ENCODE data around the gene CHD6. TPM values are rescaled to one million over a fixed set of nuclear protein-coding genes. Genes with fewer than 3 reads are reported as not detected.

Gene CHD6
- polyA plus RNA-seq, 1 donor (not counting 4 experiments of a cell fraction or from before 2014, with no cell fraction given) = 6.8 TPM

DNA sequence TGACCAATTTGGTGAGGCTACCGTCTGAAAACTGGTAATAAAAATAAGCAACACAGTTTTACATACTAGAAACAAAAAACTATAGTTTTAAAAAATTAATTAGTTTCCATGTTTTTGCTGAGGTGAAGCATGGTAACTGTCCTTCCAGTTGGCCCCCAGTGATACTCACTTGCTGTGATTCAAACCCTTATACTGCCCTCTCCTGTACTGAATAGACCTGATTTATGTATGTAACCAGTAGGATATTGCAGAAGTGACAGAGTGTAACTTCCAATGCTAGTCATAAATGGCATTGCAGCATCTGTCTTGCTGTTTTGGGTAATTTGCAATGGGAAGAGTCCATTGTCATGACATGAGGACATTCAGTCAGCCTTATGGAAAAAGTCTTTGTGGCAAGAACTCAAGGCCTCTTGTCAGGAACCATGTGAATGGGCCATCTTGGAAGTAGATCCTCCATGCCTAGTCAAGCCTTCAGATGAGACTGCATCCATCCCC is 8.9 kb upstream of the CHD6 start:
- H3K27me3 ChIP-seq (ENCODE audit: control insufficient read depth, extremely low read depth, insufficient read depth, low read length) = no peaks in the 10 kb centered on the region
- H3K4me1 ChIP-seq (ENCODE audit: control insufficient read depth, extremely low read depth, insufficient read depth, low read length) = peaks cover 2% of the 10 kb centered on the region
- no peak overlapping the region for H3K4me2 ChIP-seq (ENCODE audit: control insufficient read depth, extremely low read depth, insufficient read depth, low read depth, low read length)
- TF ChIP-seq, protein P1, sequence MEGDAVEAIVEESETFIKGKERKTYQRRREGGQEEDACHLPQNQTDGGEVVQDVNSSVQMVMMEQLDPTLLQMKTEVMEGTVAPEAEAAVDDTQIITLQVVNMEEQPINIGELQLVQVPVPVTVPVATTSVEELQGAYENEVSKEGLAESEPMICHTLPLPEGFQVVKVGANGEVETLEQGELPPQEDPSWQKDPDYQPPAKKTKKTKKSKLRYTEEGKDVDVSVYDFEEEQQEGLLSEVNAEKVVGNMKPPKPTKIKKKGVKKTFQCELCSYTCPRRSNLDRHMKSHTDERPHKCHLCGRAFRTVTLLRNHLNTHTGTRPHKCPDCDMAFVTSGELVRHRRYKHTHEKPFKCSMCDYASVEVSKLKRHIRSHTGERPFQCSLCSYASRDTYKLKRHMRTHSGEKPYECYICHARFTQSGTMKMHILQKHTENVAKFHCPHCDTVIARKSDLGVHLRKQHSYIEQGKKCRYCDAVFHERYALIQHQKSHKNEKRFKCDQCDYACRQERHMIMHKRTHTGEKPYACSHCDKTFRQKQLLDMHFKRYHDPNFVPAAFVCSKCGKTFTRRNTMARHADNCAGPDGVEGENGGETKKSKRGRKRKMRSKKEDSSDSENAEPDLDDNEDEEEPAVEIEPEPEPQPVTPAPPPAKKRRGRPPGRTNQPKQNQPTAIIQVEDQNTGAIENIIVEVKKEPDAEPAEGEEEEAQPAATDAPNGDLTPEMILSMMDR (optimal IDR thresholded peaks at IDR 0.05 in 1 of 3, IDR thresholded peaks at IDR 0.05 in 1 of 3, conservative IDR thresholded peaks at IDR 0.05 in 1 of 3; ENCODE audit: extremely low read depth in 1 of 3, insufficient read depth in 2 of 3, low read length in 3 of 3) = no peak
- TF ChIP-seq EZH2 (IDR thresholded peaks at IDR 0.05; ENCODE audit: low read length) = no peak
- H3K9me1 ChIP-seq (ENCODE audit: control insufficient read depth, extremely low read depth, insufficient read depth, low read length) = no peaks in the 10 kb centered on the region
- H3K4me3 ChIP-seq (ENCODE audit: control insufficient read depth in 2 of 3, extremely low read depth in 1 of 3, insufficient read depth in 2 of 3, low read depth in 1 of 3, low read length in 3 of 3) = no peak overlapping the region
- DNase-seq (ENCODE audit: low read depth, low spot score) = no peak
- no peaks in the 10 kb centered on the region for H3K9me3 ChIP-seq (ENCODE audit: control insufficient read depth, low read depth, low read length)
- H3K36me3 ChIP-seq (ENCODE audit: control insufficient read depth in 2 of 2, extremely low read depth in 1 of 2, insufficient read depth in 2 of 2, low read length in 2 of 2) = no peaks in the 10 kb centered on the region
- H3K27ac ChIP-seq (ENCODE audit: control insufficient read depth, insufficient read depth, low read length) = no peak overlapping the region
- no peaks in the 10 kb centered on the region for H3K79me2 ChIP-seq (ENCODE audit: control insufficient read depth, insufficient read depth, low read length)
- dilution Hi-C loops (cut with MboI; ENCODE audit: extremely low pct_ligation_motif_present, low sequenced_read_pairs) = no loop called here
- no peak overlapping the region for H3K9ac ChIP-seq (ENCODE audit: control insufficient read depth, extremely low read depth, insufficient read depth, low read length)
- no peak for FAIRE-seq
- H4K20me1 ChIP-seq (ENCODE audit: control insufficient read depth, extremely low read depth, insufficient read depth, low read length) = no peaks in the 10 kb centered on the region
- H2AFZ ChIP-seq (ENCODE audit: control insufficient read depth, low read length) = no peak overlapping the region

DNA sequence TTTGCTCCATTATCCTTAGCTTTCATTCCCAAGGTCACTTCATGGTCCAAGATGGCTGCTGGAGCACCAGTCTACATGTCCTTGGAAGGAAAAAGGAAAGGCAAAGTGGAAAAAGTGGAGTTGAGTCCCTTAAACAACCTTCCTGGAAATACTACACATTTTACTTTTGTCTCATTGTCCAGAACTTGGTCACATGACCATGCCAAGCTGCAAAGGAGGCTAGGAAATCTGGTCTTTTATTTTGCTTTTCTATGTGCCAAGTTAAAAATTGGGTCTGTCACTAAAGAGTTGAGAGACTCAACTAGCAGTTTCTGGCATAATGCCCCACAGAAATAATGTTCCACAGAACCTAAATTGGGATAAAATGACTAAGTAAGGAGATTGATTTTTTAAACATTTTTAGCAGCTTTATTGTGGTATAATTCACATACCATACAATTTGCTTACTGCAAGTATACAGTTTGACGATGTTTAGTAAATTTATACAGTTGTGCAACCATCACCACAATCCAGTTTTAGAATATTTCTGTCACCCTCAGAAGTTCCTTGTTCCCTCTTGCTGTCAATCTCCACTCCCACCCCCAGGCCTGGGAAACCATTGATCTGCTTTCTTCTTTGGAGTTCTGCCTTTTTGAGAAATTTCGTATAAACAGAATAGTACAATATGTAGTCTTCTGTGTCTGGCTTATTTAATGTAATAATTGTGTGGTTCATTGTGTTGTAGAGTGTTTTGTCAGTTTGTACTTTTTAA is 5.6 kb upstream of the CHD6 start:
- dilution Hi-C loops (cut with MboI; ENCODE audit: extremely low pct_ligation_motif_present, low sequenced_read_pairs) = no loop called here
- no peak for TF ChIP-seq EZH2 (IDR thresholded peaks at IDR 0.05; ENCODE audit: low read length)
- TF ChIP-seq, protein P1 (optimal IDR thresholded peaks at IDR 0.05 in 1 of 3, IDR thresholded peaks at IDR 0.05 in 1 of 3, conservative IDR thresholded peaks at IDR 0.05 in 1 of 3; ENCODE audit: extremely low read depth in 1 of 3, insufficient read depth in 2 of 3, low read length in 3 of 3) = no peak
- H2AFZ ChIP-seq (ENCODE audit: control insufficient read depth, low read length) = no peak overlapping the region
- H4K20me1 ChIP-seq (ENCODE audit: control insufficient read depth, extremely low read depth, insufficient read depth, low read length) = no peaks in the 10 kb centered on the region
- H3K4me3 ChIP-seq (ENCODE audit: control insufficient read depth in 2 of 3, extremely low read depth in 1 of 3, insufficient read depth in 2 of 3, low read depth in 1 of 3, low read length in 3 of 3) = no peak overlapping the region
- H3K9ac ChIP-seq (ENCODE audit: control insufficient read depth, extremely low read depth, insufficient read depth, low read length) = no peak overlapping the region
- H3K4me1 ChIP-seq (ENCODE audit: control insufficient read depth, extremely low read depth, insufficient read depth, low read length) = no peaks in the 10 kb centered on the region
- DNase-seq (ENCODE audit: low read depth, low spot score) = no peak
- no peak overlapping the region for H3K4me2 ChIP-seq (ENCODE audit: control insufficient read depth, extremely low read depth, insufficient read depth, low read depth, low read length)
- H3K9me3 ChIP-seq (ENCODE audit: control insufficient read depth, low read depth, low read length) = no peaks in the 10 kb centered on the region
- no peak overlapping the region for H3K27ac ChIP-seq (ENCODE audit: control insufficient read depth, insufficient read depth, low read length)
- FAIRE-seq = no peak
- no peaks in the 10 kb centered on the region for H3K27me3 ChIP-seq (ENCODE audit: control insufficient read depth, extremely low read depth, insufficient read depth, low read length)
- no peaks in the 10 kb centered on the region for H3K9me1 ChIP-seq (ENCODE audit: control insufficient read depth, extremely low read depth, insufficient read depth, low read length)
- no peaks in the 10 kb centered on the region for H3K79me2 ChIP-seq (ENCODE audit: control insufficient read depth, insufficient read depth, low read length)
- H3K36me3 ChIP-seq (ENCODE audit: control insufficient read depth in 2 of 2, extremely low read depth in 1 of 2, insufficient read depth in 2 of 2, low read length in 2 of 2) = no peaks in the 10 kb centered on the region

All from keratinocyte (primary cell).